ENCODE data around the gene WDR72. TPM values are rescaled to one million over a fixed set of nuclear protein-coding genes. Genes with fewer than 3 reads are reported as not detected.

Gene WDR72
- total RNA-seq, 1 donor from 2014 or later: 0.14 TPM

- no peak overlapping the region for H3K27ac Mint-ChIP-seq (ENCODE audit: unreplicated experiment)
- Histone ChIP-seq H3K27me3 (ENCODE audit: insufficient read depth, low read length) (no peaks in the 10 kb centered on the region), H3K9ac (ENCODE audit: low read length) (no peak overlapping the region), H3K9me3 (ENCODE audit: insufficient read depth, low read depth, low read length) (no peaks in the 10 kb centered on the region), H3K4me1 (ENCODE audit: insufficient read depth, low read length) (no peaks in the 10 kb centered on the region), H3K79me2 (ENCODE audit: insufficient read depth, low read length) (no peaks in the 10 kb centered on the region), H3K4me2 (ENCODE audit: low read length) (no peak overlapping the region), H3K4me3 (ENCODE audit: insufficient read depth, low read depth, low read length) (no peak overlapping the region), H4K20me1 (ENCODE audit: insufficient read depth, low read length) (no peaks in the 10 kb centered on the region), H2AFZ (ENCODE audit: low read depth, low read length) (no peak overlapping the region), H3K36me3 (ENCODE audit: insufficient read depth, low read length) (no peaks in the 10 kb centered on the region), H3K27ac (ENCODE audit: low read depth, low read length) (no peak overlapping the region)
- TF ChIP-seq CTCF (IDR thresholded peaks at IDR 0.05; ENCODE audit: insufficient read depth, low read depth, low read length) (no peak), EZH2 (IDR thresholded peaks at IDR 0.05; ENCODE audit: insufficient read depth, low read length) (no peak)
- no peak for DNase-seq (ENCODE audit: low read depth)
- no peak for FAIRE-seq
- no peaks in the 10 kb centered on the region for H3K27me3 Mint-ChIP-seq (ENCODE audit: low read depth, unreplicated experiment)
- no peaks in the 10 kb centered on the region for H3K36me3 Mint-ChIP-seq (ENCODE audit: low read depth, unreplicated experiment)
- no peaks in the 10 kb centered on the region for H3K9me3 Mint-ChIP-seq (ENCODE audit: unreplicated experiment)
- no peaks in the 10 kb centered on the region for H3K4me1 Mint-ChIP-seq (ENCODE audit: low read depth, unreplicated experiment)
- H3K4me3 Mint-ChIP-seq (ENCODE audit: unreplicated experiment): no peak overlapping the region
Observed at GRCh38 chr15:53527996-53528395, 231.5 kb downstream of the WDR72 start.

GRCh38 chr15:53525894-53526293 is 233.6 kb downstream of the WDR72 start:
- Histone ChIP-seq H2AFZ (ENCODE audit: low read depth, low read length) (no peak overlapping the region), H4K20me1 (ENCODE audit: insufficient read depth, low read length) (no peaks in the 10 kb centered on the region), H3K4me3 (ENCODE audit: insufficient read depth, low read depth, low read length) (no peak overlapping the region), H3K9ac (ENCODE audit: low read length) (no peak overlapping the region), H3K9me3 (ENCODE audit: insufficient read depth, low read depth, low read length) (no peaks in the 10 kb centered on the region), H3K27ac (ENCODE audit: low read depth, low read length) (no peak overlapping the region), H3K4me1 (ENCODE audit: insufficient read depth, low read length) (no peaks in the 10 kb centered on the region), H3K79me2 (ENCODE audit: insufficient read depth, low read length) (no peaks in the 10 kb centered on the region), H3K4me2 (ENCODE audit: low read length) (no peak overlapping the region), H3K36me3 (ENCODE audit: insufficient read depth, low read length) (no peaks in the 10 kb centered on the region), H3K27me3 (ENCODE audit: insufficient read depth, low read length) (no peaks in the 10 kb centered on the region)
- Mint-ChIP-seq H3K27me3 (ENCODE audit: low read depth, unreplicated experiment) (no peaks in the 10 kb centered on the region), H3K4me1 (ENCODE audit: low read depth, unreplicated experiment) (no peaks in the 10 kb centered on the region), H3K9me3 (ENCODE audit: unreplicated experiment) (no peaks in the 10 kb centered on the region), H3K4me3 (ENCODE audit: unreplicated experiment) (no peak overlapping the region), H3K27ac (ENCODE audit: unreplicated experiment) (no peak overlapping the region), H3K36me3 (ENCODE audit: low read depth, unreplicated experiment) (no peaks in the 10 kb centered on the region)
- FAIRE-seq: no peak
- no peak for DNase-seq (ENCODE audit: low read depth)
- no peak for TF ChIP-seq EZH2 (IDR thresholded peaks at IDR 0.05; ENCODE audit: insufficient read depth, low read length)
- no peak for TF ChIP-seq CTCF (IDR thresholded peaks at IDR 0.05; ENCODE audit: insufficient read depth, low read depth, low read length)

GRCh38 chr15:53522991-53523390 is 236.5 kb downstream of the WDR72 start:
- Mint-ChIP-seq H3K27ac (ENCODE audit: unreplicated experiment) (no peak overlapping the region), H3K4me3 (ENCODE audit: unreplicated experiment) (no peak overlapping the region), H3K36me3 (ENCODE audit: low read depth, unreplicated experiment) (no peaks in the 10 kb centered on the region), H3K9me3 (ENCODE audit: unreplicated experiment) (no peaks in the 10 kb centered on the region), H3K27me3 (ENCODE audit: low read depth, unreplicated experiment) (no peaks in the 10 kb centered on the region), H3K4me1 (ENCODE audit: low read depth, unreplicated experiment) (no peaks in the 10 kb centered on the region)
- H4K20me1 ChIP-seq (ENCODE audit: insufficient read depth, low read length): no peaks in the 10 kb centered on the region
- H3K27me3 ChIP-seq (ENCODE audit: insufficient read depth, low read length): no peaks in the 10 kb centered on the region
- no peak overlapping the region for H3K4me2 ChIP-seq (ENCODE audit: low read length)
- FAIRE-seq (no peak), DNase-seq (ENCODE audit: low read depth) (no peak)
- H3K27ac ChIP-seq (ENCODE audit: low read depth, low read length): no peak overlapping the region
- H3K4me3 ChIP-seq (ENCODE audit: insufficient read depth, low read depth, low read length): no peak overlapping the region
- TF ChIP-seq EZH2 (IDR thresholded peaks at IDR 0.05; ENCODE audit: insufficient read depth, low read length) (no peak), CTCF (IDR thresholded peaks at IDR 0.05; ENCODE audit: insufficient read depth, low read depth, low read length) (no peak)
- no peaks in the 10 kb centered on the region for H3K4me1 ChIP-seq (ENCODE audit: insufficient read depth, low read length)
- H2AFZ ChIP-seq (ENCODE audit: low read depth, low read length): no peak overlapping the region
- H3K36me3 ChIP-seq (ENCODE audit: insufficient read depth, low read length): no peaks in the 10 kb centered on the region
- H3K9ac ChIP-seq (ENCODE audit: low read length): no peak overlapping the region
- no peaks in the 10 kb centered on the region for H3K9me3 ChIP-seq (ENCODE audit: insufficient read depth, low read depth, low read length)
- no peaks in the 10 kb centered on the region for H3K79me2 ChIP-seq (ENCODE audit: insufficient read depth, low read length)
